Measurements from ENCODE around the gene ETV6.

The ETV6 gene

DNA sequence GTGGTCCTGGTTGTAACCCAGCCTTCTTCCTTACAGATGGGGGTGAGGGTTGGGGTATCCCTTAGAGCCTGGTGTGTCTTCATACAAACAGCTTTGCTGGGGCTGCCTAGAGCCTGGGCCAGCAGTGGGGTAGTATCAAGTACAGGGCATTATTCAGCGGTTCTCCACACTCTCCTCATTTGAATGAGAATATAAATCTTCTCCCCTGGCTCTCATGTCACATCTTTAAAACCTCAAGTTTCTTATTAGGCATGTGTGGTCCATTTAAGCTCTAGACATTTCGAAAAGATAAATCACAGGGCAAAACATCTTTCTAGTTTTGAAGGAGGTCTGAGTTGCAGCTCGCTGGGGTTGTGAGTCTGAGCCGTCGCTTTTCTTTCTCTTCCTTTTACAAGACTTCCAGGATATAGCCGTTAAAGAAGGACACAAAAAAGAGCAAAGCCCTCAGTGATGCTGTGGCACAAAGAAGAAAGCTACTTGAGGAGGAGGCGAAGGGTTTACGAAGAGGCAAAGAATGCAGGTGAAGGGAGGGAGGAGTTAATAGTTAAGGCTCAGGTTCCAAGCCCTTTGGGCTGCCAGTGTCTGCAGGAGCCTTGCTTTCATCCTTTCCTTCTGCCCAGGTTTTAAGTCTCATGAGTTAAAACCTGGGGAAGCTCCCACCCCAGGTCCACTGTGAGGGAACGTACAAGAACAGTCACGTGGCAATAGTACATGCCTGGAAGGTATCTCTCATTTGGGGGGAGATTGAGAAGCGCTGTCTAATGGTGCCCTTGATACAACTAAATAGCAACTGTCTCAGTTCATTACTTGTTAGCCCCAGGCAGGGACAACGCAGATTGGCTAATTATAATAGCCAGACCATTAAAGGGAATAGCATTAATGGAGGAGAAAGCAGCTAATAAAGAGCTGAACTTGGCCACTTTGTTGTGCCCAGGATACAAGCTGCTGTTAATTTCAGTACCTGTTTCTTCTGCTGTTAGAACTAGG, 94.2 kb downstream of the ETV6 start:
- no peak for DNase-seq (ENCODE audit: low spot score)

GRCh38 chr12:11744410-11744801, 94.9 kb downstream of the ETV6 start:
- DNase-seq (ENCODE audit: low spot score), result no peak

GRCh38 chr12:11745113-11745512, 95.6 kb downstream of the ETV6 start:
- DNase-seq (ENCODE audit: low spot score), result no peak

- peak; percentile 8 for DNase-seq (ENCODE audit: low spot score)
Measured at GRCh38 chr12:11746024-11746771, 96.7 kb downstream of the ETV6 start.

GRCh38 chr12:11746940-11747716, 97.7 kb downstream of the ETV6 start:
- DNase-seq (ENCODE audit: low spot score), result no peak

- DNase-seq (ENCODE audit: low spot score), result no peak
Measured at GRCh38 chr12:11747969-11748368, 98.5 kb downstream of the ETV6 start.

- DNase-seq (ENCODE audit: low spot score), result no peak
Measured at GRCh38 chr12:11748903-11749302, 99.4 kb downstream of the ETV6 start.

- no peak for DNase-seq (ENCODE audit: low spot score)
Measured at GRCh38 chr12:11749943-11750690, 100.6 kb downstream of the ETV6 start.

- DNase-seq (ENCODE audit: low spot score), result no peak
Measured at GRCh38 chr12:11752403-11753149, 103.1 kb downstream of the ETV6 start.

DNA sequence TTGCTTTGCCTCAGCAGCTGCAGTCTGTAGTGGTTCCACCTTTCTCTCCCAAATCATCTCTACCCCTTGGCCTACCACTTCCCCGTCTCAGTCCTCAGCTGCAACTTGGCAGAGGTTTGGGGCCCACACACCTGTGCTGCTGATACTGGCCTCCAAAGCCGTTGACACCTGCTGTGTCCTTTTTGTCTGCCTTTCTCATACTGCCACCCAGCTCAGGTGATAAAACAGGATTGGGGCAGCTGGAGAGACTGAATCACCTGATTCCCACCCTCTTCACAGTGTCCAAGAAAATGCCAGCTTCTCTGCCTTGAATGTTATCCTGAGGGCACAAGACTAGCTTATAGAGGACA, 103.7 kb downstream of the ETV6 start:
- no peak for DNase-seq (ENCODE audit: low spot score)

GRCh38 chr12:11753826-11754225, 104.4 kb downstream of the ETV6 start:
- no peak for DNase-seq (ENCODE audit: low spot score)

DNA sequence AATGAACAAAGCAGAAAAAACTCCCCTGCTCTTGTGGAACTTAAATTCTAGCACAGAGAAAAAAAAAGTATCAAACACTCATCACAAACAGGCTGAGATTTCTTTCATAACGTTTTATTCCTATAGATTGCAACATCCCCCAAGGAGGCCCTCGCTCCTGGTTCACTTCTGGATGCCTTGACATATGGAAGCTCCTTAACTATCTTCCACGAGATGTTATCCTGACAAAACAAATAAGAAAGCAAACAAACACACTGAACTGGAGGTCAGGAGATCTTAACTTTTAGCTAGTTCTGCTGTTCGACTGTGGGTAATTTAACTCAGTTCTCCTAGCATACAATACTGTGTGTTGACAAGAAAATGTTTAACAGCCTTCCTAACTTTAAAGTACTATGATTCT, 104.8 kb downstream of the ETV6 start:
- no peak for DNase-seq (ENCODE audit: low spot score)

GRCh38 chr12:11755302-11755930, 105.9 kb downstream of the ETV6 start:
- no peak for DNase-seq (ENCODE audit: low spot score)

DNA sequence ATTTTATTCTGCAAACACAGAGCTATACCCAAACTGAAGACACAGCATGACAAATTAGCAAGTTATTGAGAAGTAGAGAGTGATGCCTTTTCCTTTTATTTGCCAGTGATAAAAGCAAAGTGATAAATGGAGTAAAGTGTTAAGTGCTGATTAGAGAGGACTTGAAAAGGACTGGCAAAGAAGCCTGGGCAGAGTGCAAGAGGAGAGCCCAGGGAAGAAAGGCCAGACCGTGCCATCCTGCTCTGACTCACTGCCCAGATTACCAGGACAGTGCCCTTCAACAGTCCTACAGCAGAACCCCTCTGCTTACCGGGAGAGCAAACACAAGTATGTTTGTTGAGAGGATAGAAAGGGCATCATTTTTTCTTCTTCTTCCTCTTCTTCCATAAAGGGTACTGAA, 106.5 kb downstream of the ETV6 start:
- DNase-seq (ENCODE audit: low spot score), result no peak

DNA sequence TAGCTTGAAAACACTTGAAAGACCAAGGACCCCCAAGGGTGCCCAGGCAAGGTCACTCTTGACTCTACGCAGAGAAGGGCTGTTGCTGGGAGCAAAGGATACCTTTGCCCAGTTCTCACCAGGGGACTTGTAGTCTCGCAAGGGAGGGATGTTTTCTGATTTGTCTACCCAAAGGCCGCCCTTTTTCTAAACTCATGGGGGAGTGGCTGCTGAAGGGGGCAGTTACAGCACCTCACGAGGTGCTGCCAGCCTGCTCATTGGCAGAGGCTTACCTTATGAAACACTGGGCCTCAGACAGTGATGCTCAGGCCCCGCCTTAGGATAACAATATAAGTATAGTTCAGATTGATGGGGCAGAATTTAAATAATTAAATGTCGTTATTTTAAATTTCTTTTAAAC, 107.0 kb downstream of the ETV6 start:
- no peak for DNase-seq (ENCODE audit: low spot score)

DNA sequence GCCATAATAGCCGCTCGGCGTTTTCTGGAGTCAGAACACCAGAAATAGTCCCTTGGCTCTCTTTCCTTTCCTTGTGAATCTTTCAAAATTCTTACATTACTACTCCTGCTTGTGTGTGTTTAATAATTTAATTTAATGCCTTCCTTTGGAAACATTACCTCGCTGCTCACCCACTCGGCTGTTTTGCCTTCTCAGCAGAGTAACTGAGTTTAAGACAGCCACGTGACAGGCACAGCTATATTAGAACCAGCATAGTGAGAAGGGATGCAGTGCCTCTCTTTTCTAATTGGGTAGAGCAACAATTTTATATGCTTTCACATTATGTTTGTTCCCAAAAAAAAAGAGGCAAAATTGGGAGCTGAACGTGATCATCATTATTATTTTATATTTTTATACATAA, 107.6 kb downstream of the ETV6 start:
- no peak for DNase-seq (ENCODE audit: low spot score)

DNA sequence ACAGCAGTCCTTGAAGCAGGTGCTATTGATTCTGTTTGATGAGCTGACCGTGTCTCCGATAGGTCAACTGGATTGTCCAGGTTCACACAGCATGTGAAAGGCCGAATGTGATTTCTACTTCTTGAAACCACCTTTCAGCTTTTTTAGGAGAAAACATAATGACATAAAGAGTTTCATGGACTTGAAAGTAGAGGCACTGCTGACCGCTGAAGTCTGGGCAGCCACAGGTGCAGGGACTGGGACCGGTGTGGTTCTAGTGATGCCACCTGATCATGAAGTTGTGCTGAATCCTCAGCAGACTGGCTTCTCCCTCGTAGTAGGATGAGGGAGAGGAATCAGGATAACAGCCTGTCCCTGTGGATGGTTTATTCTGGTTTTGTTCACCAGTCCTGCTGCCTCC, 108.1 kb downstream of the ETV6 start:
- DNase-seq (ENCODE audit: low spot score), result no peak

- no peak for DNase-seq (ENCODE audit: low spot score)
Measured at GRCh38 chr12:11758087-11758486, 108.6 kb downstream of the ETV6 start.

- no peak for DNase-seq (ENCODE audit: low spot score)
Measured at GRCh38 chr12:11758510-11759493, 109.3 kb downstream of the ETV6 start.

Measured in LoVo (cell line).